Lower leg skin (tissue), 4 donors: ENCODE data around the gene GOLGB1. TPM values are rescaled to one million over a fixed set of nuclear protein-coding genes. Genes with fewer than 3 reads are reported as not detected.
"Not testable (repeated sequence)": the region's sequence is repeated elsewhere in the genome, so short reads cannot be mapped to it uniquely, and the experiment has no call there.

Experiments used
- DNase-seq, 2 donors: peaks; one replicate each; pipeline ENCODE4 v3.0.0-alpha.2; 2019; ENCODE audit warnings: low spot score in 2 of 2
- H3K4me3 ChIP-seq: fragments of 200-600 bp; sonication (generic); 2 replicates; pipeline ENCODE4 v1.5.1; 2017; ENCODE audit warnings: mild to moderate bottlenecking, low read depth; ENCODE audit not compliant: poor library complexity, severe bottlenecking
- CTCF ChIP-seq, 3 donors: fragments of 450-650 bp; IDR thresholded peaks; one replicate each; pipeline ENCODE4 v1.5.1; 2016; ENCODE audit warnings: antibody characterized with exemption in 3 of 3, mild to moderate bottlenecking in 3 of 3, moderate library complexity in 2 of 3
- POLR2A ChIP-seq, 2 donors: fragments of 450-650 bp; IDR thresholded peaks; one replicate each; pipeline ENCODE4 v1.6.1; 2016 to 2017; ENCODE audit warnings: antibody characterized with exemption in 2 of 2, mild to moderate bottlenecking in 1 of 2, moderate library complexity in 1 of 2
- WGBS, 2 donors: methylation state at CpG; one replicate each; pipeline ENCODE4 v1.1.5; 2018; 5-methylcytosine and 5-hydroxymethylcytosine counted together
- intact Hi-C: fragments of 100-400 bp; cut with DNase I; formaldehyde crosslinking; loops from one replicate; pipeline ENCODE4 v1.15.0; 2023; ENCODE audit warnings: low total_unique reads
- total RNA-seq, 4 donors: library from RNA; depleted of rRNA; stranded (reverse); fragments of >200 nt; gene quantifications; one replicate each; pipeline ENCODE4 v1.1.0, GENCODE V29; 2016

GOLGB1 gene
- total RNA-seq, 4 donors from 2014 or later = 42.8 to 64.3 (median 48.5) TPM

GRCh38 chr3:121692010-121692699 lies 57.4 kb downstream of the GOLGB1 start:
- no peak overlapping the region for H3K4me3 ChIP-seq
- intact Hi-C loops = no loop called here
- DNase-seq = no peak
- 94 to 98% methylated on average over 2 of the region's 2 CpGs for WGBS, 2 donors
- TF ChIP-seq POLR2A (IDR thresholded peaks at IDR 0.05) (no peak), CTCF (IDR thresholded peaks at IDR 0.05) (no peak)

GRCh38 chr3:121690777-121691405 lies 58.6 kb downstream of the GOLGB1 start:
- DNase-seq = no peak
- no peak overlapping the region for H3K4me3 ChIP-seq
- intact Hi-C loops = no loop called here
- whole genome bisulfite sequencing, 2 donors = 97 to 98% methylated on average over 2 of the region's 2 CpGs
- TF ChIP-seq CTCF (IDR thresholded peaks at IDR 0.05) = no peak
- TF ChIP-seq POLR2A (IDR thresholded peaks at IDR 0.05) = no peak

- DNase-seq, H3K4me3 ChIP-seq, intact Hi-C loops: not testable (repeated sequence)
- 94 to 98% methylated on average over 20 to 31 of the region's 31 CpGs for WGBS, 2 donors
Measured at GRCh38 chr3:121688747-121689146, 60.8 kb downstream of the GOLGB1 start.

GRCh38 chr3:121681792-121682191 lies 67.7 kb downstream of the GOLGB1 start:
- TF ChIP-seq POLR2A (IDR thresholded peaks at IDR 0.05) = no peak
- no peak for TF ChIP-seq CTCF (IDR thresholded peaks at IDR 0.05)
- no peak for DNase-seq
- WGBS, 2 donors = 92 to 95% methylated on average over 1 of the region's 1 CpG
- intact Hi-C loops = no loop called here
- no peak overlapping the region for H3K4me3 ChIP-seq

- no peak for TF ChIP-seq POLR2A (IDR thresholded peaks at IDR 0.05)
- no peak for TF ChIP-seq CTCF (IDR thresholded peaks at IDR 0.05)
- no peak overlapping the region for H3K4me3 ChIP-seq
- intact Hi-C loops = no loop called here
- DNase-seq = no peak
- 94 to 97% methylated on average over 2 of the region's 2 CpGs for WGBS, 2 donors
Measured at GRCh38 chr3:121677141-121677540, 72.4 kb downstream of the GOLGB1 start.

GRCh38 chr3:121670676-121671075 lies 78.9 kb downstream of the GOLGB1 start:
- TF ChIP-seq CTCF (IDR thresholded peaks at IDR 0.05) (no peak), POLR2A (IDR thresholded peaks at IDR 0.05) (no peak)
- intact Hi-C loops = no loop called here
- no peak for DNase-seq
- H3K4me3 ChIP-seq = no peak overlapping the region
